Measurements from ENCODE around the gene EMC8. TPM values are rescaled to one million over a fixed set of nuclear protein-coding genes. Genes with fewer than 3 reads are reported as not detected.

The EMC8 gene
- total RNA-seq, 4 donors from 2014 or later, result 23.4 to 53.6 (median 41.7) TPM

- DNase-seq, result no peak
- Histone ChIP-seq H3K27ac (no peak overlapping the region), H3K36me3 (no peaks in the 10 kb centered on the region), H3K4me3 (replicated peaks in 1 of 3) (no peak overlapping the region), H3K27me3 (no peaks in the 10 kb centered on the region), H3K9me3 (no peaks in the 10 kb centered on the region), H3K4me1 (no peaks in the 10 kb centered on the region)
- intact Hi-C loops (cut with DNase I), result no loop called here
- 61 to 67% methylated on average over 8 of the region's 8 CpGs for WGBS, 2 donors
- no peak for TF ChIP-seq POLR2A (IDR thresholded peaks at IDR 0.05)
- TF ChIP-seq, protein P1, sequence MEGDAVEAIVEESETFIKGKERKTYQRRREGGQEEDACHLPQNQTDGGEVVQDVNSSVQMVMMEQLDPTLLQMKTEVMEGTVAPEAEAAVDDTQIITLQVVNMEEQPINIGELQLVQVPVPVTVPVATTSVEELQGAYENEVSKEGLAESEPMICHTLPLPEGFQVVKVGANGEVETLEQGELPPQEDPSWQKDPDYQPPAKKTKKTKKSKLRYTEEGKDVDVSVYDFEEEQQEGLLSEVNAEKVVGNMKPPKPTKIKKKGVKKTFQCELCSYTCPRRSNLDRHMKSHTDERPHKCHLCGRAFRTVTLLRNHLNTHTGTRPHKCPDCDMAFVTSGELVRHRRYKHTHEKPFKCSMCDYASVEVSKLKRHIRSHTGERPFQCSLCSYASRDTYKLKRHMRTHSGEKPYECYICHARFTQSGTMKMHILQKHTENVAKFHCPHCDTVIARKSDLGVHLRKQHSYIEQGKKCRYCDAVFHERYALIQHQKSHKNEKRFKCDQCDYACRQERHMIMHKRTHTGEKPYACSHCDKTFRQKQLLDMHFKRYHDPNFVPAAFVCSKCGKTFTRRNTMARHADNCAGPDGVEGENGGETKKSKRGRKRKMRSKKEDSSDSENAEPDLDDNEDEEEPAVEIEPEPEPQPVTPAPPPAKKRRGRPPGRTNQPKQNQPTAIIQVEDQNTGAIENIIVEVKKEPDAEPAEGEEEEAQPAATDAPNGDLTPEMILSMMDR (IDR thresholded peaks at IDR 0.05), result no peak
Measured at GRCh38 chr16:85765211-85765610, 34.1 kb downstream of the EMC8 start.

GRCh38 chr16:85763616-85764015 lies 35.7 kb downstream of the EMC8 start:
- no peak overlapping the region for H3K4me3 ChIP-seq (replicated peaks in 1 of 3)
- no peaks in the 10 kb centered on the region for H3K9me3 ChIP-seq
- H3K27me3 ChIP-seq, result no peaks in the 10 kb centered on the region
- H3K27ac ChIP-seq, result no peak overlapping the region
- intact Hi-C loops (cut with DNase I), result no loop called here
- H3K4me1 ChIP-seq, result no peaks in the 10 kb centered on the region
- no peaks in the 10 kb centered on the region for H3K36me3 ChIP-seq
- TF ChIP-seq, protein P1 (IDR thresholded peaks at IDR 0.05), result no peak
- no peak for TF ChIP-seq POLR2A (IDR thresholded peaks at IDR 0.05)
- no peak for DNase-seq
- WGBS, 2 donors, result 82 to 85% methylated on average over 2 of the region's 2 CpGs

DNA sequence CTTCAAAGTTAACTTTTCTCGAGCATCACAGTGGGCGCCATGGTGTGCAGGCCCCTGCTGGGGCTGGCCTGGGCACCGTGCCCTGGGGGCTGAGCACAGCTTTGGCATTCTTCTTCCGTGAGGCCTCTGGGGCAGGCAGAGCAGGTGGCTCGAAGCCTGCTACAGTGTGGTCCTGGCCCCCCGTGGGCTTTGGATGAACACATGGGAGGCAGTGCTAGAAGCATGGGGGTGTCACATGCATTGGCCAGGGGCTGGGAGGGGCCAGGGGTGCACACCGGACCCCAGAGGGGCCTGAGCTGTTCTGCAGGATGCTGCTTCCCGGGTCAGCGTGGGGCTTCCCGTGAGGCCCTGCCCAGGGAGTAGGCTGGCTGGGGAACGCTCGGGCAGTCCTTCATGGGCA lies 36.4 kb downstream of the EMC8 start:
- intact Hi-C loops (cut with DNase I), result no loop called here
- no peak for DNase-seq
- Histone ChIP-seq H3K9me3 (no peaks in the 10 kb centered on the region), H3K4me1 (no peaks in the 10 kb centered on the region), H3K27ac (no peak overlapping the region), H3K36me3 (no peaks in the 10 kb centered on the region), H3K4me3 (replicated peaks in 1 of 3) (no peak overlapping the region), H3K27me3 (no peaks in the 10 kb centered on the region)
- TF ChIP-seq, protein P1 (IDR thresholded peaks at IDR 0.05), result no peak
- no peak for TF ChIP-seq POLR2A (IDR thresholded peaks at IDR 0.05)
- 79 to 83% methylated on average over 6 to 7 of the region's 12 CpGs for WGBS, 2 donors

DNA sequence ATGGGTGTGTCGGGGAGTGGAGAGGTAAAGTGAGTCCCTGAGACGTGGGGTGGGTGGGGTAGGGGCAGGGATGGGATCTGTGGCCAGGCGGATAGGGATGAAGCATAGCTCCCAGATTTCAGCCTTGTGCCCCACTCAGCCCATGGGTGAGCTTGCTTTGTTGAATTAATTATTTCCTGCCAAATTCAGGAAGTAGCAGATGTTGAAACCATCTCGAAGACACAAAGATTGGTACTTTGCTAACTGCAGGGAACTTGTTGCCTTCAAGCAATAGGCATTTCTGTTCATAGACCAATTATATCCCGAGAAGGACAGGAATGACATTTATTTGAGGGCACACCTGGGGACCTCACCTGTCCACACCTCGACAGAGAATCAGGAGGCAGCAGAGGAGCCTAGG lies 37.5 kb downstream of the EMC8 start:
- 76 to 83% methylated on average over 6 of the region's 6 CpGs for WGBS, 2 donors
- H3K4me3 ChIP-seq (replicated peaks in 1 of 3), result no peak overlapping the region
- no peak for DNase-seq
- no peaks in the 10 kb centered on the region for H3K9me3 ChIP-seq
- H3K27ac ChIP-seq, result no peak overlapping the region
- no peaks in the 10 kb centered on the region for H3K36me3 ChIP-seq
- no peaks in the 10 kb centered on the region for H3K4me1 ChIP-seq
- TF ChIP-seq POLR2A (IDR thresholded peaks at IDR 0.05), result no peak
- TF ChIP-seq, protein P1 (IDR thresholded peaks at IDR 0.05), result no peak
- H3K27me3 ChIP-seq, result no peaks in the 10 kb centered on the region
- intact Hi-C loops (cut with DNase I), result no loop called here

- H3K27ac ChIP-seq, result no peak overlapping the region
- peaks cover 0 to 1% of the 10 kb centered on the region in 2 donors for H3K4me1 ChIP-seq
- DNase-seq, result no peak
- no peak for TF ChIP-seq POLR2A (IDR thresholded peaks at IDR 0.05)
- TF ChIP-seq, protein P1 (IDR thresholded peaks at IDR 0.05), result no peak
- no peaks in the 10 kb centered on the region for H3K27me3 ChIP-seq
- no peaks in the 10 kb centered on the region for H3K36me3 ChIP-seq
- H3K9me3 ChIP-seq, result no peaks in the 10 kb centered on the region
- WGBS, 2 donors, result 68 to 73% methylated on average over 20 of the region's 20 CpGs
- H3K4me3 ChIP-seq (replicated peaks in 1 of 3), result no peak overlapping the region
- intact Hi-C loops (cut with DNase I), result no loop called here
Measured at GRCh38 chr16:85759631-85760419, 39.5 kb downstream of the EMC8 start.
